Mesenchymal stem cell (in vitro differentiated cells and primary cell): ENCODE measurements around the gene CR1.
"Not testable (repeated sequence)": the region's sequence is repeated elsewhere in the genome, so short reads cannot be mapped to it uniquely, and the experiment has no call there.

Experiments used
- DNase-seq: peaks from one replicate; pipeline ENCODE4 v3.0.0-alpha.2; 2013
- H2AFZ ChIP-seq: one replicate; pipeline ENCODE4 v1.6.1; 2013; ENCODE audit warnings: low read depth, mild to moderate bottlenecking, control low read depth, inconsistent platforms, low read length, moderate library complexity
- H2AK5ac ChIP-seq: 2 replicates; pipeline ENCODE4 v1.6.1; 2013; ENCODE audit warnings: low read length, moderate library complexity, mild to moderate bottlenecking, inconsistent platforms; ENCODE audit not compliant: severe bottlenecking
- H2BK120ac ChIP-seq: one replicate; pipeline ENCODE4 v1.6.1; 2013; ENCODE audit warnings: low read depth, mild to moderate bottlenecking, inconsistent platforms, low read length, moderate library complexity
- H2BK12ac ChIP-seq, 2 experiments: one replicate each; pipeline ENCODE4 v1.6.1; 2013; ENCODE audit warnings: inconsistent platforms in 2 of 2, low read length in 2 of 2, mild to moderate bottlenecking in 2 of 2, moderate library complexity in 2 of 2, control low read depth in 1 of 2
- H2BK15ac ChIP-seq: one replicate; pipeline ENCODE4 v1.6.1; 2013; ENCODE audit warnings: mild to moderate bottlenecking, low read depth, inconsistent platforms; ENCODE audit not compliant: poor library complexity, severe bottlenecking
- H2BK5ac ChIP-seq: 2 replicates; pipeline ENCODE4 v1.6.1; 2013; ENCODE audit warnings: low read depth, mild to moderate bottlenecking, low read length, control low read depth, inconsistent platforms; ENCODE audit not compliant: poor library complexity, severe bottlenecking
- H3K14ac ChIP-seq, 2 experiments: one replicate each; pipeline ENCODE4 v1.6.1; 2013; ENCODE audit warnings: inconsistent platforms in 2 of 2, low read length in 2 of 2, control low read depth in 1 of 2, mild to moderate bottlenecking in 1 of 2, moderate library complexity in 1 of 2
- H3K18ac ChIP-seq, 2 experiments: one replicate each; pipeline ENCODE4 v1.6.1; 2013; ENCODE audit warnings: inconsistent platforms in 2 of 2, low read length in 2 of 2, control low read depth in 1 of 2, low read depth in 1 of 2, mild to moderate bottlenecking in 1 of 2
- H3K23ac ChIP-seq, 2 experiments: one replicate each; pipeline ENCODE4 v1.6.1; 2013; ENCODE audit warnings: inconsistent platforms in 2 of 2, low read length in 2 of 2, mild to moderate bottlenecking in 2 of 2, moderate library complexity in 2 of 2, control low read depth in 1 of 2
- H3K27ac ChIP-seq: 2 replicates; pipeline ENCODE4 v1.5.1; 2013; ENCODE audit warnings: mild to moderate bottlenecking, moderate library complexity, low read length, control low read depth, inconsistent platforms; ENCODE audit not compliant: poor library complexity, severe bottlenecking
- H3K27me3 ChIP-seq, 2 experiments: 2 replicates each; pipeline versions ENCODE4 v1.6.1 to v1.7.0; 2013; ENCODE audit warnings: low read length in 2 of 2, mild to moderate bottlenecking in 2 of 2, moderate library complexity in 2 of 2, control low read depth in 1 of 2, inconsistent platforms in 1 of 2; ENCODE audit not compliant: control insufficient read depth in 1 of 2, insufficient read depth in 1 of 2
- H3K36me3 ChIP-seq, 2 experiments: 2 replicates each; pipeline versions ENCODE4 v1.6.1 to v1.7.0; 2013; ENCODE audit warnings: low read length in 2 of 2, control low read depth in 1 of 2, inconsistent platforms in 1 of 2, low read depth in 1 of 2, mild to moderate bottlenecking in 1 of 2; ENCODE audit not compliant: insufficient read depth in 2 of 2, control insufficient read depth in 1 of 2
- H3K4ac ChIP-seq, 2 experiments: one replicate each; pipeline ENCODE4 v1.6.1; 2013; ENCODE audit warnings: inconsistent platforms in 2 of 2, low read length in 2 of 2, mild to moderate bottlenecking in 2 of 2, moderate library complexity in 2 of 2, control low read depth in 1 of 2, low read depth in 1 of 2
- H3K4me1 ChIP-seq: 2 replicates; pipeline ENCODE4 v1.6.1; 2013; ENCODE audit warnings: low read depth, low read length, control low read depth; ENCODE audit not compliant: control insufficient read depth, insufficient read depth
- H3K4me2 ChIP-seq: 2 replicates; pipeline ENCODE4 v1.6.1; 2013; ENCODE audit warnings: low read length, mild to moderate bottlenecking, inconsistent platforms; ENCODE audit not compliant: poor library complexity, severe bottlenecking
- H3K4me3 ChIP-seq, 2 experiments: 2 replicates each; pipeline versions ENCODE4 v1.5.1 to v1.7.0; 2013; ENCODE audit warnings: low read length in 2 of 2, mild to moderate bottlenecking in 2 of 2, control low read depth in 1 of 2, low read depth in 1 of 2; ENCODE audit not compliant: insufficient read depth in 1 of 2
- H3K79me1 ChIP-seq: replicated peaks from 2 replicates; pipeline ENCODE4 v1.6.1; 2013; ENCODE audit warnings: mild to moderate bottlenecking, control low read depth, low read length, inconsistent platforms; ENCODE audit not compliant: poor library complexity, severe bottlenecking
- H3K9ac ChIP-seq: 2 replicates; pipeline ENCODE4 v1.7.0; 2013; ENCODE audit warnings: mild to moderate bottlenecking, low read length, moderate library complexity
- H3K9me3 ChIP-seq: 2 replicates; pipeline ENCODE4 v1.7.0; 2013; ENCODE audit warnings: mild to moderate bottlenecking, low read length; ENCODE audit not compliant: control insufficient read depth
- H4K8ac ChIP-seq: one replicate; pipeline ENCODE4 v1.6.1; 2013; ENCODE audit warnings: inconsistent platforms, mild to moderate bottlenecking, low read length, moderate library complexity
- H4K91ac ChIP-seq: one replicate; pipeline ENCODE4 v1.6.1; 2013; ENCODE audit warnings: mild to moderate bottlenecking, low read length, inconsistent platforms
- WGBS: methylation state at CpG from one replicate; pipeline ENCODE4 v1.1.7; 2013; ENCODE audit warnings: mixed read lengths; 5-methylcytosine and 5-hydroxymethylcytosine counted together

CR1 gene

GRCh38 chr1:207673399-207673798 is 177.4 kb downstream of the CR1 start:
- Histone ChIP-seq H2BK15ac (no peak overlapping the region), H4K91ac (no peak overlapping the region), H3K23ac (no peak overlapping the region), H3K14ac (no peak overlapping the region), H2AFZ (no peak overlapping the region), H3K4me2 (no peak overlapping the region), H2BK5ac (no peak overlapping the region), H2BK12ac (no peak overlapping the region), H2AK5ac (no peak overlapping the region), H3K18ac (no peak overlapping the region), H3K27me3 (peaks cover 3 to 34% of the 10 kb centered on the region in 2 experiments), H3K4ac (no peak overlapping the region), H4K8ac (no peak overlapping the region), H3K4me1 (peaks cover 1% of the 10 kb centered on the region), H3K36me3 (no peaks in the 10 kb centered on the region), H3K79me1 (no peaks in the 10 kb centered on the region), H3K27ac (no peak overlapping the region), H2BK120ac (no peak overlapping the region), H3K9me3 (no peaks in the 10 kb centered on the region), H3K4me3 (no peak overlapping the region), H3K9ac (no peak overlapping the region)
- 61% methylated on average over 3 of the region's 6 CpGs for WGBS
- DNase-seq, result no peak

DNA sequence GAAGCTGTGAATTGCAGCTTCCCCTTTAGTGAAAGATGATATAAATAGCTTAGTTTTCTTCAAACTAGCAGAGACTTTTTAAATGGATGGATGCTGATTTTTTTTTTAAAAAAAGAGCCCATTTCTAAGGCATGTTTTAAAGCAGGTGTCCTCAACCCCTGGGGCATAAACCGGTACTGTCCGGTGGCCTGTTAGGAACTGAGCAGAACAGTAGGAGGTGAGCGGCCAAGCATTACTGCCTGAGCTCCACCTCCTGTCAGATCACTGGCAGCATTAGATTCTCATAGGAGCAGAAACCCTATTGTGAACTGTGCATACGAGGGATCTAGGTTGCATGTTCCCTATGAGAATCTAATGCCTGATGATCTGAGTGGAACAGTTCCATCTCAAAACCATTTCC is 180.2 kb downstream of the CR1 start:
- Histone ChIP-seq H3K4me1 (no peaks in the 10 kb centered on the region), H3K27me3 (peaks cover 0 to 7% of the 10 kb centered on the region in 2 experiments), H3K4ac (no peak overlapping the region), H3K9me3 (no peaks in the 10 kb centered on the region), H3K23ac (no peak overlapping the region), H4K91ac (no peak overlapping the region), H3K4me3 (no peak overlapping the region), H2BK120ac (no peak overlapping the region), H3K4me2 (no peak overlapping the region), H3K36me3 (no peaks in the 10 kb centered on the region), H2BK15ac (no peak overlapping the region), H3K18ac (no peak overlapping the region), H2AK5ac (no peak overlapping the region), H3K9ac (no peak overlapping the region), H3K79me1 (no peaks in the 10 kb centered on the region), H3K27ac (no peak overlapping the region), H3K14ac (no peak overlapping the region), H2AFZ (no peak overlapping the region), H2BK5ac (no peak overlapping the region), H2BK12ac (no peak overlapping the region), H4K8ac (no peak overlapping the region)
- WGBS, result 87% methylated on average over 4 of the region's 4 CpGs
- DNase-seq, result no peak

DNA sequence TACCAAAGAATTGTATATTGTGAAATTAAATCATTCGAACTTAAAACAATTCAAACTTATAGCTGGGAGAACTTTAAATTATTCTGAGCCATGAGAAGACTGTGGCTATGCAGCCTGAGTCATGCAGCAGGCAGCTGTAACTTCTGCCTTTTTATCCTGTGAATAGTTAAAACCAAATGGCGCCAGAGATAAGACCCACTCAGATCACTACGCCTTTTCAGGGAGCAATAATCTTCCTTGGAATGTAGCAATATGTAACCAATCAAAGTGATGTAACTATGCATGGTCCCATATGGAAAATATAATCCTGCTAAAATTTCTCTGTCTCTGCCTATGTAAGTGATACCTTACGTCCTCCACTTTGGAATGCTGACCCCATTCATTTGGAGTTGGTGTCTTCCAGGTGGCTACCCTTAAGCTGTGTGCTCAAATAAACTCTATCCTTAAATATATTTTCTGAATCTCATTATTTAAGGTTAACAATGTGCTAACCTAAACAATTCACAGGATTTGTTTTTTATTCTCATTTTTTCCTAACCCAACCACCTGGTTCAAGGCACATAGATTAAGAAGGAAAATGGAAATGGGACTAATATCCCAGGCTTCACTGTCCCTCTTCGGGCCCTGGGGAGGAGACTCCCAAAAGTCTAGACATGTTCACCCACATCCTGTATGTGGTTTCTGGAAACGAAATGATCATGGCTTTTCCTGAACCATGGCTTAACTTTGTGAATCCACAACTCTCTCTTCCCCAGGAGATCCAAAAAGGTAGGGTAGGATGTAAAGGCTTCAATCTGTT is 184.8 kb downstream of the CR1 start:
- H2BK120ac ChIP-seq, H3K14ac ChIP-seq, H2AFZ ChIP-seq, H4K91ac ChIP-seq, H3K36me3 ChIP-seq, H3K9me3 ChIP-seq, H3K4me1 ChIP-seq, H3K9ac ChIP-seq, H3K4me3 ChIP-seq, H3K4me2 ChIP-seq, H3K4ac ChIP-seq, H3K27ac ChIP-seq, H4K8ac ChIP-seq, H3K79me1 ChIP-seq, H2BK15ac ChIP-seq, H2AK5ac ChIP-seq, H3K27me3 ChIP-seq, H2BK5ac ChIP-seq, H3K23ac ChIP-seq, H3K18ac ChIP-seq, H2BK12ac ChIP-seq: not testable (repeated sequence)
- 70% methylated on average over 2 of the region's 6 CpGs for WGBS
- peak; percentile 51 for DNase-seq

- H4K8ac ChIP-seq, DNase-seq, H3K4me1 ChIP-seq, H3K18ac ChIP-seq, H3K36me3 ChIP-seq, H2AFZ ChIP-seq, H3K27me3 ChIP-seq, H2BK12ac ChIP-seq, H3K14ac ChIP-seq, H3K4me3 ChIP-seq, H3K9me3 ChIP-seq, H4K91ac ChIP-seq, H2AK5ac ChIP-seq, H2BK120ac ChIP-seq, H3K4ac ChIP-seq, H3K27ac ChIP-seq, H2BK5ac ChIP-seq, H3K9ac ChIP-seq, H2BK15ac ChIP-seq, H3K79me1 ChIP-seq, H3K4me2 ChIP-seq, H3K23ac ChIP-seq: not testable (repeated sequence)
- WGBS, result 84% methylated on average over 6 of the region's 6 CpGs
Measured at GRCh38 chr1:207682872-207683434, 187.0 kb downstream of the CR1 start.
